GM21737 (cell line): ENCODE results near the gene AFAP1L1.

Experiments used
- ATAC-seq: cut with Tn5 transposase; IDR thresholded peaks from one replicate; pipeline ENCODE4 v1.9.1; 2021; ENCODE audit warnings: mild to moderate bottlenecking, moderate library complexity; ENCODE audit not compliant: unreplicated experiment

Gene AFAP1L1

GRCh38 chr5:149344151-149344550 is 72.5 kb downstream of the AFAP1L1 start:
- ATAC-seq = no peak

DNA sequence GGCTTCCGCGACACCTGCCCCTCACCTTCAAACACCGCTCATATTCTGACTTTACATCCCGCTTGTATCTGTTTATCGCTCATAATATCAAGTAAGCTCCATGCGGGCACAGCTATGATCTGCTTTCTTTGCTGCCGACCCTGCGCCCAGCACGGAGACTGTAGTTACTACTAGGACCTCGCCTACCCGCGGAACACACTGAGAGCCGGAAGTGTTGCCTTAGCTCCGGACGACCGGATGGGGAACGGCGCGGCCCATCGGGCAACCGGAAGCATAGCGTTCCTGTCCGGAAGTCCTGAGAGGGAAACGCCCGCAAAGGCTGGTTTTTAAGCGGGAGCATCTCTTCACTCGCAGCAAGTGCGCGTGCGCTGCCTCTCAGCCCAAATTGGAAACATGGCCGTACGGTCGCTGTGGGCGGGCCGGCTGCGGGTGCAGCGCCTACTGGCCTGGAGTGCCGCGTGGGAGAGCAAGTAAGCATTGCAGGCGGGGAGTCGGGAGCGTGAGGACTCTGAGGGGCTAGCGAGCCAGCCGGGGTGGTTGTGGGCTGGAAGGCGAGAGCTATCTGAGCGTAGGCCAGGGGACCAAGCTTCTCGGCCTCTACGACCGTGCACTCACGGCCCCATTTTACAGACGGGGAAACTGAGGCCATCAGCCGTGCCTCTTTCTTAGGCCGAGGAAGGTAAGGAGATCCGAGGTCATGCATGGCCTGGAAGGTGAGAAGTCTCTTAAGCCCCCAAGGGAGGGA is 73.7 kb downstream of the AFAP1L1 start, which contains the start of gene GRPEL2:
GRPEL2 (plus strand) TSS at position 353 of the 745 bp plus-strand sequence; CDS start at position 394, 41 bp downstream.
- peak; percentile 94 for ATAC-seq

GRCh38 chr5:149345892-149346222 is 74.2 kb downstream of the AFAP1L1 start:
- no peak for ATAC-seq

GRCh38 chr5:149348518-149348917 is 76.9 kb downstream of the AFAP1L1 start:
- no peak for ATAC-seq

GRCh38 chr5:149349382-149349781 is 77.7 kb downstream of the AFAP1L1 start:
- ATAC-seq = no peak

DNA sequence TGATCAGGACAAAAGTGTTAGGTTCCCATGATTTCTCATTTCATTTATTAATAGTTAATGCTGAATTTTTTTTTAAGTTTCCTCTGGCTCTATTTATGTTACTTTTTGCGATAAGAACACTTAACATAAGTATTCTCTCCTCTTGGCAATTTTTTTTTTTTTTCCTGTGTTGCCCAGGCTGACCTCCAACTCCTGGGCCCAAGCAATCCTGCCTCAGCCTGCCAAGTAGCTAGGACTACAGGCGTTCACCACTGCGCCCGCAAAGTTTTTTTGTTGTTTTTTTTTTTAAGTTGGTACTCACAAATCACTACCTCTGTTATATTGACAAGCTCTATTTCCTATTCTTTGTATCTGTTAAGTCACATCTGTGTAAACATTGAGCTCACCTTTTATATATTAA is 80.5 kb downstream of the AFAP1L1 start:
- ATAC-seq = no peak

- no peak for ATAC-seq
These were observed 82.3 kb downstream of the AFAP1L1 start for GRCh38 chr5:149353911-149354310.

DNA sequence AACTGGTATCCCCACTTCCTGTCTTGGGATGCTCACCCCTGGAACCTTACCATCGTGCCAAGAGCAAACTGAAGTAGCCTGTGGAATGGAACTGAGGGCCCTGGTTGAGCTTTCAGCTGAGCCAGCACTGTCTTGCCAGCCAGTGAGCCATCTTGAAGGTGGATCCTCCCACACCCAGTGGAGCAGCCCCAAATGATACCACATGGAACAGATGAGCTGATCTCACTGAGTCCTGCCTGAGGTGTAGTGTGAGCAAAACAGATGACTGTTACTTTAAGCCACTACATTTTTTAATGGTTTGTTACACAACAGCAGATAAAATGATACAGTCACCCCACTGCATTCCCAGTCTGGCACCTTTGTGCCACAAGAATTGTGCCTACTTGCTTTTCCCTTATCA is 84.0 kb downstream of the AFAP1L1 start:
- ATAC-seq = no peak

DNA sequence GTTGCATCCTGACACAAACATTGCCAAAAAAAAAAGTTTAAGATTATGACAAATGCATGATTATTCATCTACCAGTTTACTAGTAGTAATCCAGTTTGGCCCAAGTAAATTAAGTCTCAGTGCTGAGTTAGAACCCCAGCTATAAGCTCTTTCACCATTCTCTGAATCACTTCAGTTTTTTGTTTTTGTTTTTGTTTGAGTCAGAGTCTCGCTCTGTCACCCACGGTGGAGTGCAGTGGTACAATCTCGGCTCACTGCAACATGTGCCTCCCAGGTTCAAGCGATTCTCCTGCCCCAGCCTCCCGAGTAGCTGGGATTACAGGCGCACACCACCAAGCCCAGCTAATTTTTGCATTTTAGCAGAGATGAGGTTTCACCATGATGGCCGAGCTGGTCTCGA is 84.7 kb downstream of the AFAP1L1 start:
- no peak for ATAC-seq

GRCh38 chr5:149357370-149358293 is 86.0 kb downstream of the AFAP1L1 start, which contains the start of gene PCYOX1L:
Gene PCYOX1L (plus strand): TSS chr5:149358046. CDS start chr5:149358069, 23 bp downstream.
- peak; percentile 99 for ATAC-seq

DNA sequence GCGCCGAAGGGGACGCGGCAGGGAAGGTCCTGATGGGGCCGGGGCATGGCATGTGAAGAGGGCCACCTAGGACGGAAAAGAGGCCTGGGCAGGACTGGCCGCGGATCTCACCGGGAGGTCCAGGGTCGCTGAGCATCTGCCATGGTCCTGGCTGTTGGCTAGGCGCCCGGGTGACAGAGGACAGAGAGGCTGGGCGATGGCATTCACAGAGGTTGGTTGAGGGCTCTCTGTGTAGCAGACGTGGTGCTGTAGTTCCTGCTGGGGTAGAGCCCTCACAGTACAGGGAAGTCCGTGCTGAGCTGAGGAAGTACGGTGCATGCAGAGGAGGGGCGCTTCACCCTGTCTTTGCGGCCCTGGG is 86.6 kb downstream of the AFAP1L1 start:
- ATAC-seq = peak; percentile 10

- ATAC-seq = no peak
These were observed 87.3 kb downstream of the AFAP1L1 start for GRCh38 chr5:149358868-149359495.

DNA sequence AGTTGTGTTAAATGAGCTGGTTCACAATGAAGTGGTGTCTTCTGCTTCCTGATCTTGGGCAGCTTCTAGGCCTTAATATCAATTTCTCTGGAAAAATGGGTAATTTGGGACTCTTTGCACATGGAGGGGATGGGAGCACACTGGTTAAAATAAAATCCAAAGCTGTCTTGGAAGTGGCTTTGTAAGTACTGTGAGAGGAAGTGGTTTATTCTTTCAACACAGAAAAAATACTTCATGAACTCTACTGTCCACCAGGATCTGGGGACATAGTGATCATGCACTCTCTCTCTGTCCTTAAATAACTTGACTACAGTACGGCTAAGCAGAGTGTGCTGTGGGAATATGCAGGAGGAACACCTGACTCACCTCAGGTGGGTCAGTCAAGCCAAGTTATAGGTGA is 88.6 kb downstream of the AFAP1L1 start:
- no peak for ATAC-seq

- ATAC-seq = no peak
These were observed 90.9 kb downstream of the AFAP1L1 start for GRCh38 chr5:149362541-149362940.

GRCh38 chr5:149363358-149363757 is 91.7 kb downstream of the AFAP1L1 start:
- no peak for ATAC-seq

- ATAC-seq = no peak
These were observed 92.3 kb downstream of the AFAP1L1 start for GRCh38 chr5:149363936-149364335.

DNA sequence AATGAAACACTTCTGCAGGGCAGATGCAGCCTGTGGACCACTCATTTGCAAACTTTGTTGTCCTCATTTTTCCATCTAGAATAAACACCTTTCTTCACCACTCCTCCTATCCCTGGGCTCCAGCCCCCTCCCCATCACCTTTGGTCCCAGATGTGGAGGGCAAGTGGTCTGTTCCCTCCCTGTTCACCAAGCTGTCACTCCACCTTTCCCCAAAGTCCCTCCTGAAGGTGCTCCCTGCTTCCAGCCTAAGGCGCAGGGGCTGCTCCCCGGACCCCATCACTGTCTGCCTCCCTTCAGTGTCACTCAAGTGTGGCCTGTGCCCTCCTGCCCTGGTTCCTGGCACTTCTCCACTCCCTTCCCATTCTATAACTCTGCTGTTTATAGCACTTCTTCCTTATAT is 93.1 kb downstream of the AFAP1L1 start:
- no peak for ATAC-seq

DNA sequence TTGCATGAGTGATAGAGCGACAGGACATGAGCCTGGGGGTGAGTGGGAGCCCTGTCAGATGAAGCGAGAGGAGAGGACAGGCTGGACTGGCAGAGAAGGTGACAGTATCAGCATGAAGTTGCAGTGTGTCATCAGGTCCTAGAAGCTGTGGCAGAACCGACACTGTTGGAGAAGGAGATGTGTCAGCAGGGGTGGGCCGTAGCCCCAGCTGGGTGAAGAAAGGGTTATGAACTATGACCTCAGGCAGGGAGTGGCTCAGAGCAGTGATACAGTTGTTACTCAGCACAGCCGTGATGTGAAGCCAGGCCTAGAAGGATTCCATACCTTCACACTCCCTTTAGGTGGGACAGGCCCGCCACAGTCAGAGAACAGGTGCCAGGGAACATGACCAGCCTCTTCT is 93.8 kb downstream of the AFAP1L1 start:
- no peak for ATAC-seq

DNA sequence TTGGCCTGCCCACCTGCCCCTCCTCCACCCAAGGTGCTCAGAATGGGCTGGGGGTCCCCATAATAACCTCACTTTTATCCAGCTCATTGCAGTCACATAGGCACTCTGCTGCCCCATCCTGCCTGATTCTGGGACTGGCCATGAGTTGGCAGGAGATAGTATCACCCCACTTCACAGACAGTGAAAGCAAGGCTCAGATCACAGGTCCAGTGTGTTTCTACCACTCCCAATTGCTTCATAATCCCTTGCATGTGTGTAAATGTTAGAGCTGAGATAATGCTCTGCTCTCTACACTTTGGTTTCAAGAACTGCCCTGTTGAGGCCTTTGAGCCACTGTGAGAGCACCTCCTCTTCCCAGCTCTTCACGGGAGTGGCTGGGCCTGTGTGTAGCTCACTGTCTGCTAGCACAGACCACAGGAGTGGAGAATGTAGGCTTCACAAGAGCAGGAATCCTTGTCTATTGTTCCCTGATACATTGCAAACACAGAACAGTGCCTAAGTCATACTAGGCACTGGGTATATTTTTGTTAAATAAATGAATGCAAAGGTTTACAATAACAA is 94.6 kb downstream of the AFAP1L1 start:
- no peak for ATAC-seq

GRCh38 chr5:149367249-149367971 is 95.8 kb downstream of the AFAP1L1 start:
- ATAC-seq = peak; percentile 58
